Neural cell (in vitro differentiated cells): ENCODE measurements around the gene MEGF11. TPM values are rescaled to one million over a fixed set of nuclear protein-coding genes. Genes with fewer than 3 reads are reported as not detected.

Experiments used
- H2AFZ ChIP-seq: fragments of 200-600, 300-800 bp; sonication (generic), shearing (Covaris generic); 2 replicates; pipeline ENCODE4 v1.6.0; 2014; ENCODE audit warnings: low read depth, mild to moderate bottlenecking, antibody characterized with exemption, low read length, moderate library complexity
- H3F3A ChIP-seq: fragments of 200-600 bp; shearing (Covaris generic); 2 replicates; pipeline ENCODE4 v1.6.1; 2016; ENCODE audit warnings: mild to moderate bottlenecking, moderate library complexity, mixed read lengths, antibody characterized with exemption, low read length; ENCODE audit not compliant: insufficient read depth, poor library complexity, severe bottlenecking
- H3K27ac ChIP-seq: fragments of 200-600, 300-800 bp; sonication (generic), shearing (Covaris generic); 2 replicates; pipeline ENCODE4 v1.5.1; 2014; ENCODE audit warnings: mild to moderate bottlenecking, low read length, moderate library complexity
- H3K27me3 ChIP-seq: fragments of 300-800, 200-600 bp; sonication (generic), shearing (Covaris generic); 2 replicates; pipeline ENCODE4 v1.6.0; 2014; ENCODE audit warnings: mild to moderate bottlenecking, low read depth, low read length, moderate library complexity; ENCODE audit not compliant: insufficient read depth
- H3K36me3 ChIP-seq: fragments of 300-800, 200-600 bp; sonication (generic), shearing (Covaris generic); 2 replicates; pipeline ENCODE4 v1.5.1; 2014; ENCODE audit warnings: mild to moderate bottlenecking, antibody characterized with exemption, low read length, moderate library complexity; ENCODE audit not compliant: insufficient read depth
- H3K4me2 ChIP-seq: fragments of 300-800, 200-600 bp; sonication (generic), shearing (Covaris generic); 2 replicates; pipeline ENCODE4 v1.6.0; 2014; ENCODE audit warnings: mild to moderate bottlenecking, low read length
- H3K4me3 ChIP-seq: fragments of 300-800, 200-600 bp; sonication (generic), shearing (Covaris generic); 2 replicates; pipeline ENCODE4 v1.5.1; 2014; ENCODE audit warnings: mild to moderate bottlenecking, low read length, moderate library complexity
- H3K79me2 ChIP-seq: fragments of 200-600 bp; shearing (Covaris generic); replicated peaks from 2 replicates; pipeline ENCODE4 v1.6.0; 2014; ENCODE audit warnings: mild to moderate bottlenecking, low read length, moderate library complexity; ENCODE audit not compliant: insufficient read depth
- H3K9ac ChIP-seq: fragments of 300-800, 200-600 bp; sonication (generic), shearing (Covaris generic); 2 replicates; pipeline ENCODE4 v1.6.1; 2016; ENCODE audit warnings: mild to moderate bottlenecking, low read length, mixed read lengths
- H3K9me2 ChIP-seq: fragments of 200-600 bp; shearing (Covaris generic); 2 replicates; pipeline ENCODE4 v1.6.1; 2016; ENCODE audit warnings: mild to moderate bottlenecking, low read length, mixed read lengths; ENCODE audit not compliant: insufficient read depth
- H3K9me3 ChIP-seq: fragments of 200-600, 300-800 bp; sonication (generic), shearing (Covaris generic); 2 replicates; pipeline ENCODE4 v1.6.1; 2016; ENCODE audit warnings: mild to moderate bottlenecking, mixed run types, low read length, moderate library complexity, mixed read lengths
- H4K20me1 ChIP-seq: fragments of 200-600 bp; shearing (Covaris generic); 2 replicates; pipeline ENCODE4 v1.6.1; 2016; ENCODE audit warnings: mild to moderate bottlenecking, mixed run types; ENCODE audit not compliant: insufficient read depth
- EP300 ChIP-seq: fragments of 450-650 bp; conservative IDR thresholded peaks from 2 replicates; pipeline ENCODE4 v1.6.1; 2014; ENCODE audit warnings: antibody characterized with exemption, mild to moderate bottlenecking, moderate library complexity; ENCODE audit not compliant: poor library complexity, severe bottlenecking
- EZH2 ChIP-seq: fragments of 200-600, 300-800 bp; shearing (Covaris generic), sonication (generic); IDR thresholded peaks from 2 replicates; pipeline ENCODE4 v1.6.1; 2014; ENCODE audit warnings: antibody characterized with exemption, low read length, borderline replicate concordance, mild to moderate bottlenecking; ENCODE audit not compliant: insufficient read depth, poor library complexity, severe bottlenecking
- MXI1 ChIP-seq: fragments of 450-650 bp; conservative IDR thresholded peaks from 2 replicates; pipeline ENCODE4 v1.6.1; 2014; ENCODE audit warnings: antibody characterized with exemption, mild to moderate bottlenecking; ENCODE audit not compliant: poor library complexity, severe bottlenecking
- POLR2AphosphoS5 ChIP-seq: IDR thresholded peaks from 2 replicates; pipeline ENCODE4 v1.6.1; 2012
- RAD21 ChIP-seq: fragments of 450-650 bp; conservative IDR thresholded peaks from 2 replicates; pipeline ENCODE4 v1.6.1; 2014; ENCODE audit warnings: antibody characterized with exemption, mild to moderate bottlenecking, moderate library complexity
- SMC3 ChIP-seq: fragments of 450-650 bp; conservative IDR thresholded peaks from 2 replicates; pipeline ENCODE4 v1.6.1; 2014; ENCODE audit warnings: antibody characterized with exemption, mild to moderate bottlenecking, moderate library complexity; ENCODE audit not compliant: poor library complexity
- TAF1 ChIP-seq: IDR thresholded peaks from 2 replicates; pipeline ENCODE4 v1.6.1; 2012; ENCODE audit warnings: low read depth
- polyA plus RNA-seq: library from polyadenylated mRNA; depleted of rRNA; stranded (reverse); fragments of >200 nt; gene quantifications from 2 replicates; pipeline ENCODE4 v1.2.3, GENCODE V29; 2014
- TF ChIP-seq, protein P1 (sequence below): fragments of 450-650 bp; IDR thresholded peaks from 2 replicates; pipeline ENCODE4 v1.5.1; 2014; ENCODE audit warnings: antibody characterized with exemption, mild to moderate bottlenecking, moderate library complexity; ENCODE audit not compliant: poor library complexity, severe bottlenecking
- TF ChIP-seq, protein P2 (sequence below): IDR thresholded peaks from 2 replicates; pipeline ENCODE4 v1.6.1; 2012; ENCODE audit warnings: borderline replicate concordance

Gene MEGF11
- polyA plus RNA-seq, 1 donor from 2014 or later, result 0.64 TPM

DNA sequence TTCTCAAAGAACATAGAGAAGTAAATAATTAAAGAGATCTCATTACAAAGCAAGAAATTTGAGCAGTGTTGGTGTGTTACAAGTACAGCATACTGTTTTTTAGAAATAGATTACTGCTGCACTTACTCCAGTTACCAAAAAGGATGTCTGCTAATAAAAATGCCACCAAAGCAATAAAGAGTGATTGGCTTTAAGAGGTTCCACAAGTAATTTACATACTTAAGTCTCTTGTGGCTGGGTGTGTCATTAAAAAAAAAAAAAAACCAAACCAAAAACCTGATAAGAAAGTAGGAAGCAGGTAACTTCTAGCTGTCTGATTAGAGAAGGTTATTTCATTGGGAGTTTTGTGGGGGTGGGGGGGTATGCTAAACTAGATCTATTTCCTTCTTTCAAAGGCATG, 369.0 kb downstream of the MEGF11 start:
- TF ChIP-seq EZH2 (no peak), SMC3 (no peak), TAF1 (no peak), MXI1 (no peak), POLR2AphosphoS5 (no peak), EP300 (no peak), RAD21 (no peak)
- TF ChIP-seq, protein P1, sequence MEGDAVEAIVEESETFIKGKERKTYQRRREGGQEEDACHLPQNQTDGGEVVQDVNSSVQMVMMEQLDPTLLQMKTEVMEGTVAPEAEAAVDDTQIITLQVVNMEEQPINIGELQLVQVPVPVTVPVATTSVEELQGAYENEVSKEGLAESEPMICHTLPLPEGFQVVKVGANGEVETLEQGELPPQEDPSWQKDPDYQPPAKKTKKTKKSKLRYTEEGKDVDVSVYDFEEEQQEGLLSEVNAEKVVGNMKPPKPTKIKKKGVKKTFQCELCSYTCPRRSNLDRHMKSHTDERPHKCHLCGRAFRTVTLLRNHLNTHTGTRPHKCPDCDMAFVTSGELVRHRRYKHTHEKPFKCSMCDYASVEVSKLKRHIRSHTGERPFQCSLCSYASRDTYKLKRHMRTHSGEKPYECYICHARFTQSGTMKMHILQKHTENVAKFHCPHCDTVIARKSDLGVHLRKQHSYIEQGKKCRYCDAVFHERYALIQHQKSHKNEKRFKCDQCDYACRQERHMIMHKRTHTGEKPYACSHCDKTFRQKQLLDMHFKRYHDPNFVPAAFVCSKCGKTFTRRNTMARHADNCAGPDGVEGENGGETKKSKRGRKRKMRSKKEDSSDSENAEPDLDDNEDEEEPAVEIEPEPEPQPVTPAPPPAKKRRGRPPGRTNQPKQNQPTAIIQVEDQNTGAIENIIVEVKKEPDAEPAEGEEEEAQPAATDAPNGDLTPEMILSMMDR, result no peak
- TF ChIP-seq, protein P2, sequence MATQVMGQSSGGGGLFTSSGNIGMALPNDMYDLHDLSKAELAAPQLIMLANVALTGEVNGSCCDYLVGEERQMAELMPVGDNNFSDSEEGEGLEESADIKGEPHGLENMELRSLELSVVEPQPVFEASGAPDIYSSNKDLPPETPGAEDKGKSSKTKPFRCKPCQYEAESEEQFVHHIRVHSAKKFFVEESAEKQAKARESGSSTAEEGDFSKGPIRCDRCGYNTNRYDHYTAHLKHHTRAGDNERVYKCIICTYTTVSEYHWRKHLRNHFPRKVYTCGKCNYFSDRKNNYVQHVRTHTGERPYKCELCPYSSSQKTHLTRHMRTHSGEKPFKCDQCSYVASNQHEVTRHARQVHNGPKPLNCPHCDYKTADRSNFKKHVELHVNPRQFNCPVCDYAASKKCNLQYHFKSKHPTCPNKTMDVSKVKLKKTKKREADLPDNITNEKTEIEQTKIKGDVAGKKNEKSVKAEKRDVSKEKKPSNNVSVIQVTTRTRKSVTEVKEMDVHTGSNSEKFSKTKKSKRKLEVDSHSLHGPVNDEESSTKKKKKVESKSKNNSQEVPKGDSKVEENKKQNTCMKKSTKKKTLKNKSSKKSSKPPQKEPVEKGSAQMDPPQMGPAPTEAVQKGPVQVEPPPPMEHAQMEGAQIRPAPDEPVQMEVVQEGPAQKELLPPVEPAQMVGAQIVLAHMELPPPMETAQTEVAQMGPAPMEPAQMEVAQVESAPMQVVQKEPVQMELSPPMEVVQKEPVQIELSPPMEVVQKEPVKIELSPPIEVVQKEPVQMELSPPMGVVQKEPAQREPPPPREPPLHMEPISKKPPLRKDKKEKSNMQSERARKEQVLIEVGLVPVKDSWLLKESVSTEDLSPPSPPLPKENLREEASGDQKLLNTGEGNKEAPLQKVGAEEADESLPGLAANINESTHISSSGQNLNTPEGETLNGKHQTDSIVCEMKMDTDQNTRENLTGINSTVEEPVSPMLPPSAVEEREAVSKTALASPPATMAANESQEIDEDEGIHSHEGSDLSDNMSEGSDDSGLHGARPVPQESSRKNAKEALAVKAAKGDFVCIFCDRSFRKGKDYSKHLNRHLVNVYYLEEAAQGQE, result no peak
- no peak overlapping the region for H3K9ac ChIP-seq
- H3K4me2 ChIP-seq, result no peak overlapping the region
- H3F3A ChIP-seq, result no peaks in the 10 kb centered on the region
- no peak overlapping the region for H2AFZ ChIP-seq
- no peaks in the 10 kb centered on the region for H3K27me3 ChIP-seq
- H3K27ac ChIP-seq, result no peak overlapping the region
- H4K20me1 ChIP-seq, result no peaks in the 10 kb centered on the region
- no peak overlapping the region for H3K4me3 ChIP-seq
- H3K36me3 ChIP-seq, result peaks cover 4% of the 10 kb centered on the region
- no peaks in the 10 kb centered on the region for H3K9me2 ChIP-seq
- H3K9me3 ChIP-seq, result no peaks in the 10 kb centered on the region
- H3K79me2 ChIP-seq, result peaks cover 2% of the 10 kb centered on the region

DNA sequence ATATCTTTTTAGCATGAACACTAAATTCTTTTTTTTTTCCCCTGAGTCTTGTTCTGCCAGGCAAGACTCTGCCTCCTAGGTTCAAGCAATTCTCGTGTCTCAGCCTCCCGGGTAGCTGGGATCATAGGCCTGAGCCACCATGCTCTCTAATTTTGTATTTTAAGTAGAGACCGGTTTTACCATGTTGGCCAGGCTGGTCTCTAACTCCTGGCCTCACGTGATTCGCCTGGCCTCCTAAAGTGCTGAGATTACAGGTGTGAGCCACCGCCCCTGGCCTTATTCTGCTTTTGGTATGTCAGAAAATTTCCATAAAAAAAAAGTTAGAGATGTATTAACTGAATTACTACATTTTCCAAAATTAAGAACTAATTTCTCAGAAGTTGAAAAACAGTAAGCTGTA, 370.0 kb downstream of the MEGF11 start:
- Histone ChIP-seq H3K79me2 (no peaks in the 10 kb centered on the region), H3K36me3 (peaks cover 4% of the 10 kb centered on the region), H3F3A (no peaks in the 10 kb centered on the region), H3K4me2 (no peak overlapping the region), H3K9ac (no peak overlapping the region), H3K27ac (no peak overlapping the region), H3K9me2 (no peaks in the 10 kb centered on the region), H3K9me3 (no peaks in the 10 kb centered on the region), H2AFZ (no peak overlapping the region), H3K27me3 (no peaks in the 10 kb centered on the region), H3K4me3 (no peak overlapping the region), H4K20me1 (no peaks in the 10 kb centered on the region)
- no peak for TF ChIP-seq TAF1
- TF ChIP-seq, protein P1, result no peak
